ENCODE data around the gene TTF1. TPM values are rescaled to one million over a fixed set of nuclear protein-coding genes. Genes with fewer than 3 reads are reported as not detected.

TTF1 gene
- total and polyA plus RNA-seq, 2 of the 13 experiments (the other 11 are each of a cell fraction or from before 2014, with no cell fraction given) = 3.4 to 9.8 TPM

DNA sequence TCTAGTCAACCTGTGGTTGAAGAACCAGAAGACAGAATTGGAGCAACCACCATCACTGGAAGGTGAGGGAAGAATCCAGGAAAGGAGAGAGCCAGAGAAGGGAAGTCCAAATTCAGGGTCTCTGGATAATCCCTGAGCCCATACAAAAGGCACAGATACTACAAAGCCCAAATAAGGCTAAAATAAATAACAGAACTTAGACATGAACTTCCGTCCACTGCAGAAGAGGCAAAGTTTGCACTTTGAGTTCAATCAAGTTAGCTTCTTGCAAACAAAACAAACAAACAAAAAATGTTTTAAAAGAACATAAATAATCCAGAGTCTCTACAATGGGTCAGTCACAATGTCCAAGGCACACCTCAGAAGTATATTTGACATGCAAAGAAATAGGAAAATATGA is 24.4 kb upstream of the TTF1 start (continued):
- TF ChIP-seq, protein P1, sequence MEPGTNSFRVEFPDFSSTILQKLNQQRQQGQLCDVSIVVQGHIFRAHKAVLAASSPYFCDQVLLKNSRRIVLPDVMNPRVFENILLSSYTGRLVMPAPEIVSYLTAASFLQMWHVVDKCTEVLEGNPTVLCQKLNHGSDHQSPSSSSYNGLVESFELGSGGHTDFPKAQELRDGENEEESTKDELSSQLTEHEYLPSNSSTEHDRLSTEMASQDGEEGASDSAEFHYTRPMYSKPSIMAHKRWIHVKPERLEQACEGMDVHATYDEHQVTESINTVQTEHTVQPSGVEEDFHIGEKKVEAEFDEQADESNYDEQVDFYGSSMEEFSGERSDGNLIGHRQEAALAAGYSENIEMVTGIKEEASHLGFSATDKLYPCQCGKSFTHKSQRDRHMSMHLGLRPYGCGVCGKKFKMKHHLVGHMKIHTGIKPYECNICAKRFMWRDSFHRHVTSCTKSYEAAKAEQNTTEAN (CRISPR knock-in tag; conservative IDR thresholded peaks at IDR 0.05) = no peak
- TF ChIP-seq ATM (IDR thresholded peaks at IDR 0.05; ENCODE audit: borderline replicate concordance) = no peak
- TF ChIP-seq ZNF569 (CRISPR knock-in tag; IDR thresholded peaks at IDR 0.05; ENCODE audit: borderline replicate concordance) = no peak
- TF ChIP-seq, protein P2, sequence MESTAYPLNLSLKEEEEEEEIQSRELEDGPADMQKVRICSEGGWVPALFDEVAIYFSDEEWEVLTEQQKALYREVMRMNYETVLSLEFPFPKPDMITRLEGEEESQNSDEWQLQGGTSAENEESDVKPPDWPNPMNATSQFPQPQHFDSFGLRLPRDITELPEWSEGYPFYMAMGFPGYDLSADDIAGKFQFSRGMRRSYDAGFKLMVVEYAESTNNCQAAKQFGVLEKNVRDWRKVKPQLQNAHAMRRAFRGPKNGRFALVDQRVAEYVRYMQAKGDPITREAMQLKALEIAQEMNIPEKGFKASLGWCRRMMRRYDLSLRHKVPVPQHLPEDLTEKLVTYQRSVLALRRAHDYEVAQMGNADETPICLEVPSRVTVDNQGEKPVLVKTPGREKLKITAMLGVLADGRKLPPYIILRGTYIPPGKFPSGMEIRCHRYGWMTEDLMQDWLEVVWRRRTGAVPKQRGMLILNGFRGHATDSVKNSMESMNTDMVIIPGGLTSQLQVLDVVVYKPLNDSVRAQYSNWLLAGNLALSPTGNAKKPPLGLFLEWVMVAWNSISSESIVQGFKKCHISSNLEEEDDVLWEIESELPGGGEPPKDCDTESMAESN (CRISPR knock-in tag; conservative IDR thresholded peaks at IDR 0.05) = no peak
- TF ChIP-seq GATAD2A (CRISPR knock-in tag; IDR thresholded peaks at IDR 0.05) = no peak
- TF ChIP-seq, protein P3, sequence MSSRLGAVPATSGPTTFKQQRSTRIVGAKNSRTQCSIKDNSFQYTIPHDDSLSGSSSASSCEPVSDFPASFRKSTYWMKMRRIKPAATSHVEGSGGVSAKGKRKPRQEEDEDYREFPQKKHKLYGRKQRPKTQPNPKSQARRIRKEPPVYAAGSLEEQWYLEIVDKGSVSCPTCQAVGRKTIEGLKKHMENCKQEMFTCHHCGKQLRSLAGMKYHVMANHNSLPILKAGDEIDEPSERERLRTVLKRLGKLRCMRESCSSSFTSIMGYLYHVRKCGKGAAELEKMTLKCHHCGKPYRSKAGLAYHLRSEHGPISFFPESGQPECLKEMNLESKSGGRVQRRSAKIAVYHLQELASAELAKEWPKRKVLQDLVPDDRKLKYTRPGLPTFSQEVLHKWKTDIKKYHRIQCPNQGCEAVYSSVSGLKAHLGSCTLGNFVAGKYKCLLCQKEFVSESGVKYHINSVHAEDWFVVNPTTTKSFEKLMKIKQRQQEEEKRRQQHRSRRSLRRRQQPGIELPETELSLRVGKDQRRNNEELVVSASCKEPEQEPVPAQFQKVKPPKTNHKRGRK (CRISPR knock-in tag; IDR thresholded peaks at IDR 0.05) = no peak
- TF ChIP-seq, protein P4, sequence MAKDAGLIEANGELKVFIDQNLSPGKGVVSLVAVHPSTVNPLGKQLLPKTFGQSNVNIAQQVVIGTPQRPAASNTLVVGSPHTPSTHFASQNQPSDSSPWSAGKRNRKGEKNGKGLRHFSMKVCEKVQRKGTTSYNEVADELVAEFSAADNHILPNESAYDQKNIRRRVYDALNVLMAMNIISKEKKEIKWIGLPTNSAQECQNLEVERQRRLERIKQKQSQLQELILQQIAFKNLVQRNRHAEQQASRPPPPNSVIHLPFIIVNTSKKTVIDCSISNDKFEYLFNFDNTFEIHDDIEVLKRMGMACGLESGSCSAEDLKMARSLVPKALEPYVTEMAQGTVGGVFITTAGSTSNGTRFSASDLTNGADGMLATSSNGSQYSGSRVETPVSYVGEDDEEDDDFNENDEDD (CRISPR knock-in tag; IDR thresholded peaks at IDR 0.05; ENCODE audit: borderline replicate concordance) = no peak
- TF ChIP-seq, protein P5, sequence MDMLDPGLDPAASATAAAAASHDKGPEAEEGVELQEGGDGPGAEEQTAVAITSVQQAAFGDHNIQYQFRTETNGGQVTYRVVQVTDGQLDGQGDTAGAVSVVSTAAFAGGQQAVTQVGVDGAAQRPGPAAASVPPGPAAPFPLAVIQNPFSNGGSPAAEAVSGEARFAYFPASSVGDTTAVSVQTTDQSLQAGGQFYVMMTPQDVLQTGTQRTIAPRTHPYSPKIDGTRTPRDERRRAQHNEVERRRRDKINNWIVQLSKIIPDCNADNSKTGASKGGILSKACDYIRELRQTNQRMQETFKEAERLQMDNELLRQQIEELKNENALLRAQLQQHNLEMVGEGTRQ (IDR thresholded peaks at IDR 0.05; ENCODE audit: low read depth, low read length) = no peak
- TF ChIP-seq, protein P5 (CRISPR knock-in tag; IDR thresholded peaks at IDR 0.05; ENCODE audit: borderline replicate concordance) = peak; percentile 59; the same call in 1 of the 2 replicates
- TF ChIP-seq, protein P6, sequence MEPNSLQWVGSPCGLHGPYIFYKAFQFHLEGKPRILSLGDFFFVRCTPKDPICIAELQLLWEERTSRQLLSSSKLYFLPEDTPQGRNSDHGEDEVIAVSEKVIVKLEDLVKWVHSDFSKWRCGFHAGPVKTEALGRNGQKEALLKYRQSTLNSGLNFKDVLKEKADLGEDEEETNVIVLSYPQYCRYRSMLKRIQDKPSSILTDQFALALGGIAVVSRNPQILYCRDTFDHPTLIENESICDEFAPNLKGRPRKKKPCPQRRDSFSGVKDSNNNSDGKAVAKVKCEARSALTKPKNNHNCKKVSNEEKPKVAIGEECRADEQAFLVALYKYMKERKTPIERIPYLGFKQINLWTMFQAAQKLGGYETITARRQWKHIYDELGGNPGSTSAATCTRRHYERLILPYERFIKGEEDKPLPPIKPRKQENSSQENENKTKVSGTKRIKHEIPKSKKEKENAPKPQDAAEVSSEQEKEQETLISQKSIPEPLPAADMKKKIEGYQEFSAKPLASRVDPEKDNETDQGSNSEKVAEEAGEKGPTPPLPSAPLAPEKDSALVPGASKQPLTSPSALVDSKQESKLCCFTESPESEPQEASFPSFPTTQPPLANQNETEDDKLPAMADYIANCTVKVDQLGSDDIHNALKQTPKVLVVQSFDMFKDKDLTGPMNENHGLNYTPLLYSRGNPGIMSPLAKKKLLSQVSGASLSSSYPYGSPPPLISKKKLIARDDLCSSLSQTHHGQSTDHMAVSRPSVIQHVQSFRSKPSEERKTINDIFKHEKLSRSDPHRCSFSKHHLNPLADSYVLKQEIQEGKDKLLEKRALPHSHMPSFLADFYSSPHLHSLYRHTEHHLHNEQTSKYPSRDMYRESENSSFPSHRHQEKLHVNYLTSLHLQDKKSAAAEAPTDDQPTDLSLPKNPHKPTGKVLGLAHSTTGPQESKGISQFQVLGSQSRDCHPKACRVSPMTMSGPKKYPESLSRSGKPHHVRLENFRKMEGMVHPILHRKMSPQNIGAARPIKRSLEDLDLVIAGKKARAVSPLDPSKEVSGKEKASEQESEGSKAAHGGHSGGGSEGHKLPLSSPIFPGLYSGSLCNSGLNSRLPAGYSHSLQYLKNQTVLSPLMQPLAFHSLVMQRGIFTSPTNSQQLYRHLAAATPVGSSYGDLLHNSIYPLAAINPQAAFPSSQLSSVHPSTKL (CRISPR knock-in tag; IDR thresholded peaks at IDR 0.05) = peak; percentile 31; the same call in 1 of the 2 replicates
- TF ChIP-seq NFKBIZ (CRISPR knock-in tag; IDR thresholded peaks at IDR 0.05) = no peak
- no peak for TF ChIP-seq NR2C2 (CRISPR knock-in tag; IDR thresholded peaks at IDR 0.05; ENCODE audit: borderline replicate concordance)

Data from HepG2 (cell line).